NCI-H2081 (cell line): ENCODE measurements around the gene UCN2.
"Not testable (repeated sequence)": the region's sequence is repeated elsewhere in the genome, so short reads cannot be mapped to it uniquely, and the experiment has no call there.

Source experiments
- DNase-seq, 2 experiments: peaks; one replicate each; lab custom pipeline; 2025; lab: John Stamatoyannopoulos, UW

UCN2 gene

DNA sequence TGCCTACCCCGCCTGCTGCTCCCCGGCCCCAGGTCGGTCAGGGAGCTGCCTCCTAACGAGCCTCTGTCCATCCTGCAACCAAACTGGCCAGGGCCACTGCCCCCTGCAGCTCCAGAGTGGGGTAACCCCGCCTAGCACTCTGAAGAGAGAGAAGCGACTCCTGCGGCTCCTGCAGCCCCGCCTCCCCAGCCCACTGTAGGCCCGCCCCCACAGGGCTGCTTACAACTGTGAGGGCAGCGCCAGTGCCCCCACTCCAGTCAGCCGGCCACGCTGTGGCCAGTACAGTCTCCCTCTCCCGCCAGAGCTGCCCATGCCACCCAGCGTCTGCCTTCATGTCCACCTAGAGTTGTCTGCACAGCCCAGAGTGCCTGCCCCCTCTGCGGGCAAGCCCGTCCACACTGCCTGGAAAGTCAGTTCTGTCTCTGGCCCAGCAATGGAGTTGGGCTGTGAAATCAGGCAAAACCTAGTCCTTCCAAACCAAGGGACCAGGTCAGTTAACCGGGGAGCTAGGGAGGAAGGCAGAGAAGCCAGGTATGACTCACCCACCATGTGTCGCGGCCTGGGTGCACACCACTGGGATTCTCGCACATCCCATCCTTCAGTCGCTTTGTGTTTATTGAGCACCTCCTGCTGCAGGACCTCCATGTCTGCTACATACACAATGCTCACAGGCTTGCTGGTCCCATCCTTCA, 2.4 kb downstream of the UCN2 start:
- DNase-seq: no peak

DNA sequence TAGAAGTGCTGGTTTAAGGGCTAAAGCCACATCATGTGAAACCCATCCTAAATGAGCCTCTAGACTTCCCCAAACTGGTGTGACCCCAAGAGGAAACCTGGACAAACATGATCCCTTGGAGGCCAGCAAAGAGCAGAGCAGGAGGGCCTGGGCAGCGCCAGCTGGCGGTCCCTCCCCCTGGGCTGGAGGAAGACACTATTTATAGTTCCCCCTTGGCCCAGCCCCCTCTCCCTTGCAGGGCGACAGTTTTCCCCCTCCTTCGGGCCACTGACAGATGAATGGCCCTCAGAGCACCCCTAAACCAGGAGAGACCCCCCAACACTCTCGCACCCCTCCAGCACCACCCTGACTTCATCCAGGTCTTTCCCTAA, 2.9 kb downstream of the UCN2 start:
- DNase-seq: no peak

GRCh38 chr3:48558493-48559134, 5.0 kb downstream of the UCN2 start:
- DNase-seq: no peak

DNA sequence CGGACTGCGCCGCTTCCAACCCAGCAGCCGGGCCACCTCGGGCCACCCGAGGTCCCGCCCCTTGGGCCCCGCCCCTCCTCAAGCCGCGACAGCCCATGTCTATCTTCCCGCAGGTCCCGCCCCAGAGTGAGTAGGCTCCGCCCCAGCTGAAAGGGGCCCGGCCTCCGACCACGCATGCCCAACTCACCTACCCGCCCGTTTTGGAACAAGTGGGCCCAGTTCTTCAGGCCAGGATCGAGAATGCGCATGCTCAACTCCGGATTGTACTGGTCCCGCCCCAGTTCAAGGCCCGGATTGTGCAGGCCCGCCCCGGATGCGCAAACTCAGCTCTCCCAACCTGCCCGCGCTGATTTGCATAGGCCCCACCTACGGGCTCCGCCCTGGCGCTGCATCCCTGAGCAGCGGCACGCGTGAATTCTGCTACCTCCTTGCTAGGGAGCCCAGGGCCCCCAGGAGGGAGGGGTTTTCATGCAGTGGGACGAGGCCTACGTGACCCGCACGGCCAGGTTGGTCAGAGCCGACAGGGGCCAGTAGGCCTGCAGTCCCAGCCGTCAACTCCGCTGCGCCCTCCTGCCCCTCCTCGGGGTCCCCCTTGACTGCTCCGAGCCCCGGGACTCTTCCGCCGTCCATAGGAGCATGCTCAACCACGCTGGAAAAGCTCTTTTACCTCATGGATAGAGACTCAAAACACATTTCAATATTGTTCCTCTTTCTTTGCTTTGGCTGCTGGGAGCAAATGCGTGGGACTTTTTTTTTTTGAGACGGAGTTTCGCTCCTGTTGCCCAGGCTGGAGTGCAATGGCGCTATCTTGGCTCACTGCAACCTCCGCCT, 6.6 kb downstream of the UCN2 start, which contains the start of gene PFKFB4:
Gene PFKFB4 (minus strand): TSS at position 8 of the 831 bp plus-strand sequence. CDS start 26 bp downstream, outside the sequence.
- peak; percentile 96 to 97 for DNase-seq

- no peak for DNase-seq
Measured at GRCh38 chr3:48555949-48556795, 7.4 kb downstream of the UCN2 start.

- no peak for DNase-seq
Measured at GRCh38 chr3:48555231-48555948, 8.2 kb downstream of the UCN2 start.

DNA sequence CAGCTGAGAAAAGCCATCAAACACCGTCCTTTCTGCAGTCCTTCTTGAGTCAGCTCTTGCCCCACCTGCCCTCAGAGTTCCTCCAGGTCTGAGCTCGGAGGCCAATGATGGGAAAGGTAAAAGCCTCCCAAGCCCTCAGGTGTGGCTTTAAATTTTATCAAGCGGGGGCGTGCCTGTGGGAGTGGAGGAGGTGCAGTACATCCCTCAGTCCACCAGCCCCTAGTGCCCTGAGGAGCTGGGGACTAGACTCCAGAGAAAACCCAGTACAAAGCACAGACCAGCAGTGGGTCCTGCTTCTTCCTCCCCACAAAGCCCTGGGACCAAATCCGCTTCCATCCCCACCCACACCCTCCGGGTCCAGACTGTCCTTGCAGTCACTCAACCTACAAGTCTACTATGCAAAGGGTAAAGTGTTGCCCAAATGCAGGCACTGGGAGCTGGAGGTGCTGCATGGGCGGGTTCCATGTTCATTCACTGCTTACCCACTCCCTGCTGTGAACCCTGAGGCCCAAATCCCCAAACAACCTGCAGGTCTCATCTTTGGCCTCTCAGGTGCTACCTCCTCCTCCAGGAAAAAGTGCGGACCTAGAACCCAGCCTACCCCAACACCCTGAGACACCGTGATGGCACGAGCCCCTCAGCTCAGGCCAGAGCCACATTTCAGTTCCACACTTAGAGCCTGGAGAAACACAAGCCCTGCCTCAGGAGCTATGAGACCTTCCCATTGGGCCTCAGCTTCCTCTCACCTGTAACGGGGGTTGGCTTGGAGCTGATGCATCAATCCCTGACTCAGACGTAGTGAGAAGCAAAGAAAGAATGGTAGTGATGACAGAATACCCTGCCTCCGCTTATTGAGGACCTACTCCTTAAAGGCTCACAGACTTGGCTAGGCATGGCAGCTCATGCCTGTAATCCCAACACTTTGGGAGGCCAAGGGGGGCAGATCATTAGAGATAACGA, 9.4 kb downstream of the UCN2 start:
- no peak for DNase-seq

DNA sequence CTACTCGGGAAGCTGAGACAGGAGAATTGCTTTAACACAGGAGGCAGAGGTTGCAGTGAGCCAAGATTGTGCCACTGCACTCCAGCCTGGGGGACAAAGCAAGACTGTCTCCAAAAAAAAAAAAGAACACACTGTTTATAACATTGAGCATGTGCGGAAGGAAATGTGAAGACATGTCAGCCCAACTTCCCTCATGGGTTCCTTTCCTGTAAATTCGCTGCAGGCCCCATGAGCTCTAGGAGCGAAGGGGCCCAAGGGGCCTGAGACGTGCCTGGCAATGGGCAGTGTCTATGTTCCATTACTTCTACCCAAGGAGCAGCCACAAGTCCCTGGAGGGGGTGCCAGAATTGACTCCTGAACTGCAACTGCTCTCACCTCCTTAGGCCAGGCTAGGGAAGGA, 10.2 kb downstream of the UCN2 start:
- DNase-seq: no peak

GRCh38 chr3:48552111-48552951, 11.2 kb downstream of the UCN2 start:
- no peak for DNase-seq

- not testable (repeated sequence) for DNase-seq
Measured at GRCh38 chr3:48551651-48552050, 11.9 kb downstream of the UCN2 start.

GRCh38 chr3:48548729-48549705, 14.6 kb downstream of the UCN2 start:
- peak; percentile 28 to 63 for DNase-seq

DNA sequence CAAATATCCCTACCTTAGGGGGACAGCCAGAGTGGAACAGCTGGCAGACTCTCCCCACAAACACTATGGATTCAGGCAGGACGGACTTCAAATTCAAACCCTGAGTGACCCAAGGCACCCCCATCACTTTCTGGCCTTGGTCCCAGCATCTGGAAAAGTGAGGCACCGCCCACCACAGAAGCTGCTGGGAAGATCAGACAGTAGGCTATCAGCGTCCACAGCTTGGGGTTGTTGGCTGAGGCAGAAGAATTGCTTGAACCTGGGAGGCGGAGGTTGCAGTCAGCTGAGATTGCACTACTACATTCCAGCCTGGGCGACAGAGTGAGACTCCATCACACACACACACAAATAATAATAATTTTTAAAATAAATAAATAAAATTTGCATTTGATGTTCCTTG, 15.5 kb downstream of the UCN2 start:
- no peak for DNase-seq

GRCh38 chr3:48546203-48546829, 17.3 kb downstream of the UCN2 start:
- no peak for DNase-seq

- no peak for DNase-seq
Measured at GRCh38 chr3:48544141-48544540, 19.4 kb downstream of the UCN2 start.

DNA sequence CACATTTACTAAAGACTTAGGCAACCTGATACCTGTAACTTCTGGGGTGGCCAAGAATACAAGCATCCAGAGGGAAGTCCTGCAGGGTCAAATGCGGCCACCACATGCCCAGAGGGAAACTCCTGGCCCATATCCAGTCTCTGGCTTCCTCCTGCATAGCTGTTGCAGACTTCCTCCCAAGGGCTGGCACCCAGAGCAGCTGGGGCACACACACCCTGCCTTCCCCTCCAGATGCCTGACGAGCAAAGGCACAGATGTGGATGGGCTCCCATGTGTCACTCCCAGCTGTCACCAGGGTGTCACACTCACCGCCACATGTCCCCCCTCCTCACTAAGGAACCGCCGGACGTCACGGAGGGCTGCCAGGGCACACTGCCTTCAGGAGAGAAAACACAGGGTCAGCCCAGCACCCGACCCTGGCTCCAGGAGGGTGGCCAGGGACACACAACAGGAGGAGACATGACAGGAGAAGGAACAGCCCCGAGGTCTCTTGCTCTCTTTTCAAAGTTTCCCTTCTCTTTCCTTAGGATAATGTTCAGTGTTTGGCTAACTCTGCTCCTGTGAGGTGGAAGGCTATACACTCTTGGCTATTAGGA, 20.2 kb downstream of the UCN2 start:
- no peak for DNase-seq

GRCh38 chr3:48538451-48538850, 25.1 kb downstream of the UCN2 start:
- DNase-seq: no peak

- no peak for DNase-seq
Measured at GRCh38 chr3:48536785-48537184, 26.8 kb downstream of the UCN2 start.
